Ovary (tissue), 9 donors: ENCODE data around the gene AKNAD1. TPM values are rescaled to one million over a fixed set of nuclear protein-coding genes. Genes with fewer than 3 reads are reported as not detected.
"Not testable (repeated sequence)": the region's sequence is repeated elsewhere in the genome, so short reads cannot be mapped to it uniquely, and the experiment has no call there.

Experiments used
- DNase-seq, 5 donors: peaks; one replicate each; pipeline ENCODE4 v3.0.0-alpha.2; 2019 to 2020
- H3K27ac ChIP-seq, 2 donors: fragments of 200-600 bp; one replicate each; pipeline versions ENCODE4 v1.5.1 to v1.8.0; 2019 to 2022
- H3K27me3 ChIP-seq: fragments of 200-600 bp; one replicate; pipeline ENCODE4 v1.8.0; 2022
- H3K36me3 ChIP-seq: fragments of 200-600 bp; sonication (generic); one replicate; pipeline ENCODE4 v1.5.1; 2019
- H3K4me1 ChIP-seq: one replicate; pipeline ENCODE4 v1.8.1; 2013; ENCODE audit warnings: mild to moderate bottlenecking, moderate library complexity; ENCODE audit not compliant: insufficient read depth
- H3K4me3 ChIP-seq: fragments of 200-600 bp; sonication (generic); one replicate; pipeline ENCODE4 v1.5.1; 2017
- H3K9me3 ChIP-seq, 2 donors: fragments of 200-600 bp in 1 of 2; sonication (generic) in 1 of 2; one replicate each; pipeline versions ENCODE4 v1.5.1 to v1.8.1; 2013 to 2019; ENCODE audit warnings: mild to moderate bottlenecking in 1 of 2, moderate library complexity in 1 of 2
- CTCF ChIP-seq, 3 donors: fragments of 450-650 bp in 2 of 3; fragments of 200-600 bp in 1 of 3; IDR thresholded peaks; one replicate each; pipeline versions ENCODE4 v1.5.1 to v1.8.0; 2016 to 2022; ENCODE audit warnings: antibody characterized with exemption in 3 of 3, mild to moderate bottlenecking in 1 of 3
- EP300 ChIP-seq: sonication (generic); formaldehyde crosslinking; IDR thresholded peaks from one replicate; pipeline ENCODE4 v1.6.1; 2017; ENCODE audit warnings: antibody characterized with exemption
- POLR2A ChIP-seq: fragments of 450-650 bp; IDR thresholded peaks from one replicate; pipeline ENCODE4 v1.6.1; 2017; ENCODE audit warnings: antibody characterized with exemption, mild to moderate bottlenecking, moderate library complexity
- WGBS, 3 donors: extraction: QIAGEN DNeasy Blood & Tissue Kit in 1 of 3; methylation state at CpG; one replicate each; pipeline versions ENCODE4 v1.1.5 to v1.1.7; 2013 to 2017; 5-methylcytosine and 5-hydroxymethylcytosine counted together
- intact Hi-C, 4 donors: fragments of 100-400 bp; cut with DNase I; formaldehyde crosslinking; loops; one replicate each; pipeline versions ENCODE4 v1.11.0 to v1.15.1; 2022 to 2023
- polyA plus RNA-seq, 2 donors: library from polyadenylated mRNA; stranded (reverse); fragments of 200-250 nt in 1 of 2; fragments of 350-450 nt in 1 of 2; fragmentation: Illumina TruSeq in 1 of 2; extraction: RNeasy Lipid Tissue Mini Kit (QIAGEN cat#74804) in 1 of 2; gene quantifications; one replicate each; pipeline ENCODE4 v1.2.3, GENCODE V29; 2013 to 2014
- total RNA-seq, 7 donors: library from RNA; depleted of rRNA in 2 of 7; stranded (reverse); fragments of >200 nt in 2 of 7; fragmentation: NEBNext Ultra II Directional in 3 of 7; extraction: Animal tissue kit (Norgen Biotek cat#: 25700) in 3 of 7; gene quantifications; one replicate each; pipeline versions ENCODE4 v1.1.0 to v1.2.4, GENCODE V29; 2016 to 2023
- donor health status: DM: no; HTN: no; CAD: no; lungs with moderate emphysema.
- donor health status: DM: no; HTN: no; CAD: no.
- donor health status: Bipolar disorder and iron deficiency.
- donor health status: DM: yes; HTN: yes; CAD: no.
- donor health status: DM: no; HTN: no; CAD: no.
- donor health status: DM: yes; HTN: yes; CAD: no.

Gene AKNAD1
- total and polyA plus RNA-seq, 9 donors: 0.08 to 0.20 TPM; not detected in 7

GRCh38 chr1:108889706-108890384, 33.0 kb upstream of the AKNAD1 start:
- 87 to 90% (median 88%) methylated on average over 7 of the region's 7 CpGs for WGBS, 3 donors
- Histone ChIP-seq H3K9me3 (no peaks in the 10 kb centered on the region), H3K27ac (no peak overlapping the region), H3K27me3 (peaks cover 4% of the 10 kb centered on the region), H3K4me3 (no peak overlapping the region), H3K4me1 (no peaks in the 10 kb centered on the region), H3K36me3 (no peaks in the 10 kb centered on the region)
- intact Hi-C loops: loop anchor here in 2 of 4 donors (10.0 kb wide), 2 partner anchors 55 to 375 kb away; no protein-coding TSS in a partner anchor
- TF ChIP-seq EP300 (no peak), CTCF (IDR thresholded peaks at IDR 0.05) (no peak), POLR2A (no peak)
- no peak for DNase-seq

DNA sequence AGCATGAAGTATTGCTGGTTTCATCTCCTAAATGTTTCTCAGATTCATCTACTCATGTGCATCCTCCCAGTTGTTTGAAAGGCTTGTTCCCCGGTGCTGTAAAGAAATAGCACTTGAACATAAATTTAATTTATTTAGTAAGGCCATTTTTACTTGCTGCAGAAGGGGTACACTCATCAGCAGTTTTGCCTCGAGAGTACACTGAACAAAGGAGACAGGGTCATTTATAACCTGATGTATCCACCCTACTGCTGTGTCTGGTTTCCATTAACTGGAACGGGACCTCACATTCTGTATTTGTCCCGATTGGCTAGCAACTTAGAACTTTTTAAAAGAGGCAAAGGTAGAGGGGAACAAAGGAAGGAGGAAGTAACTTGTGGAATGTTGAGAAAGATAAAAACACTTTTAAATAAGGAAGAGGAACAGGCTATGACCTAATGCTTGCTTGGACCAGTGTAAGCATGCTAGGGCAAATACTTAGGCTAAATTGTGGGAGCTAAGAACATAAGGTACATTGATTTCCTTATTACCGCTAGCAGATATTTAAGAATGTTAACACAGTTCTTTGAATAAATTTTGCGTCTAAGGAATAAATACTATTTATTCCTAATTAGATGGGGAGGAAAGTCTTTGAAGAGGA, 32.2 kb upstream of the AKNAD1 start:
- H3K27ac ChIP-seq, intact Hi-C loops, H3K4me1 ChIP-seq, H3K4me3 ChIP-seq, H3K36me3 ChIP-seq, DNase-seq, H3K9me3 ChIP-seq, H3K27me3 ChIP-seq: not testable (repeated sequence)
- WGBS, 3 donors: 77 to 84% (median 83%) methylated on average over 6 of the region's 6 CpGs

DNA sequence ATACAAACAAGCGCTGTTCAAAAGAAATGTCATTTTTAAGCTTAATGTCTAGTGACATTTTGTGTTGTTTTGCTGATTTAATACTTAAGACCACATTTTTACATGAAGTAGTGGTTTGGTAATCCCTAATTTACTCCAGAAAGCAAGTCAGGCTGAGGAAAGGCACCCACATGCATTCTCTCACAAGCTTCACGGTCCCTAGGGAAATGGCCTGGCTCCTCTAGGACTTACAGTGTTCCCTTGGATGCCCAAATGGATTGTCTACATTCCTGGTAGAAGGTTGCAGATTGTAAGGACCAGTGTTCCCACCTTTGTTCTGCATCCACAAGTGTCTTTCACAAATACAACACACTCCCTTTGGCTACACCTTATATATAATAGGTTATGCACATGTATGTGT, 29.4 kb upstream of the AKNAD1 start:
- H3K4me3 ChIP-seq: no peak overlapping the region
- DNase-seq: no peak
- H3K27me3 ChIP-seq: peaks cover 4% of the 10 kb centered on the region
- WGBS, 3 donors: 95 to 99% (median 99%) methylated on average over 2 of the region's 2 CpGs
- H3K4me1 ChIP-seq: no peaks in the 10 kb centered on the region
- no peaks in the 10 kb centered on the region for H3K36me3 ChIP-seq
- H3K27ac ChIP-seq: no peak overlapping the region
- no peaks in the 10 kb centered on the region for H3K9me3 ChIP-seq
- no peak for TF ChIP-seq EP300
- TF ChIP-seq CTCF (IDR thresholded peaks at IDR 0.05): no peak
- no peak for TF ChIP-seq POLR2A
- intact Hi-C loops: no loop called here

GRCh38 chr1:108884968-108885367, 28.1 kb upstream of the AKNAD1 start:
- intact Hi-C loops: no loop called here
- no peak for TF ChIP-seq EP300
- TF ChIP-seq CTCF (IDR thresholded peaks at IDR 0.05): no peak
- no peak for TF ChIP-seq POLR2A
- H3K4me1 ChIP-seq: no peaks in the 10 kb centered on the region
- H3K27ac ChIP-seq: no peak overlapping the region
- H3K36me3 ChIP-seq: no peaks in the 10 kb centered on the region
- no peak overlapping the region for H3K4me3 ChIP-seq
- H3K27me3 ChIP-seq: peaks cover 4% of the 10 kb centered on the region
- no peak for DNase-seq
- no peaks in the 10 kb centered on the region for H3K9me3 ChIP-seq

DNA sequence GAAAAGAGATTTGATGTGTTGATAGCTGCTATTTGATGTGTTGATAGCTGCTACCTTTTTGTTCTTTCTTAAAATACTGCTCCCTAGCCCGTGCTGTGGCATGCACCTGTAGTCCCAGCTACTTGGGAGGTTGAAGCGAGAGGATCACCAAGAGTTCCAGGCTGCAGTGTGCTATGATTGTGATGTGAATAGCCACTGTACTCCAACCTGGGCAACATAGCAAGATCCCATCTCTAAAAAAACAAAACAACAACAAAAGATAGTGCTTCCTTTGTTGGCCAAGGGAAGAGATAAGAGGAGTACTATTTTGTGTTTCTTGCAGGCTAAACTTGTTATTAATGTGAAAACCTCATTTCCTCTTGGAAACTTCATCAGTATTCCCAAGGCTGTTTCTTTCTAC, 25.9 kb upstream of the AKNAD1 start:
- WGBS, 3 donors: 93 to 100% (median 97%) methylated on average over 2 of the region's 2 CpGs

More for the DNA sequence above, 25.9 kb upstream of the AKNAD1 start:
- TF ChIP-seq POLR2A: no peak
- TF ChIP-seq EP300: no peak
- TF ChIP-seq CTCF (IDR thresholded peaks at IDR 0.05): no peak
- Histone ChIP-seq H3K4me3 (no peak overlapping the region), H3K27ac (no peak overlapping the region), H3K4me1 (peaks cover under 1% of the 10 kb centered on the region), H3K9me3 (no peaks in the 10 kb centered on the region), H3K27me3 (peaks cover 4% of the 10 kb centered on the region), H3K36me3 (no peaks in the 10 kb centered on the region)
- intact Hi-C loops: no loop called here
- no peak for DNase-seq
